Body of pancreas (tissue), 4 donors: Measurements from ENCODE around the gene L1CAM. TPM values are rescaled to one million over a fixed set of nuclear protein-coding genes. Genes with fewer than 3 reads are reported as not detected.

Experiments
- ATAC-seq: fragments of 150-250 bp; one replicate; pipeline ENCODE4 v1.9.1; 2016
- DNase-seq, 4 donors: peaks; one replicate each; pipeline ENCODE4 v3.0.0-alpha.2; 2019
- H3K27ac ChIP-seq, 4 donors: fragments of 200-600 bp; sonication (generic); 1 replicate in 3 of 4; 2 replicates in 1 of 4; pipeline versions ENCODE4 v1.5.1 to v1.6.1; 2016 to 2019; ENCODE audit warnings: mild to moderate bottlenecking in 1 of 4, mixed read lengths in 1 of 4, moderate library complexity in 1 of 4
- H3K27me3 ChIP-seq, 2 donors: fragments of 200-600 bp; sonication (generic); one replicate each; pipeline ENCODE4 v1.6.0; 2016; ENCODE audit warnings: mild to moderate bottlenecking in 1 of 2
- H3K36me3 ChIP-seq, 2 donors: fragments of 200-600 bp; sonication (generic); replicated peaks in 1 of 2; 2 replicates each; pipeline ENCODE4 v1.5.1; 2016; ENCODE audit warnings: low read depth in 2 of 2; ENCODE audit not compliant: insufficient read depth in 1 of 2
- H3K4me1 ChIP-seq: fragments of 200-600 bp; sonication (generic); one replicate; pipeline ENCODE4 v1.6.0; 2016
- H3K4me3 ChIP-seq, 2 donors: fragments of 200-600 bp; sonication (generic); 1 replicate in 1 of 2; 2 replicates in 1 of 2; pipeline ENCODE4 v1.5.1; 2016 to 2019
- H3K9me3 ChIP-seq, 3 donors: fragments of 200-600 bp; sonication (generic); 1 replicate in 2 of 3; 2 replicates in 1 of 3; pipeline ENCODE4 v1.5.1; 2016
- POLR2A ChIP-seq, 3 donors: fragments of 450-650 bp; IDR thresholded peaks; one replicate each; pipeline ENCODE4 v1.6.1; 2016; ENCODE audit warnings: antibody characterized with exemption in 3 of 3, mild to moderate bottlenecking in 2 of 3
- WGBS, 2 donors: methylation state at CpG; one replicate each; pipeline ENCODE4 v1.1.5; 2017; 5-methylcytosine and 5-hydroxymethylcytosine counted together
- intact Hi-C: fragments of 100-400 bp; cut with DNase I; formaldehyde crosslinking; loops from one replicate; pipeline ENCODE4 v1.15.1; 2023
- total RNA-seq, 2 donors: library from RNA; depleted of rRNA; stranded (reverse); fragments of >200 nt; gene quantifications; one replicate each; pipeline ENCODE4 v1.1.0, GENCODE V29; 2016
- TF ChIP-seq, protein P1 (sequence below), 7 experiments: fragments of 450-650 bp in 4 of 7; fragments of 200-600 bp in 3 of 7; sonication (generic) in 3 of 7; IDR thresholded peaks; one replicate each; pipeline ENCODE4 v1.5.1; 2016 to 2019; ENCODE audit warnings: antibody characterized with exemption in 7 of 7

Gene L1CAM
- total RNA-seq, 2 donors from 2014 or later: 1.8 to 7.9 TPM

DNA sequence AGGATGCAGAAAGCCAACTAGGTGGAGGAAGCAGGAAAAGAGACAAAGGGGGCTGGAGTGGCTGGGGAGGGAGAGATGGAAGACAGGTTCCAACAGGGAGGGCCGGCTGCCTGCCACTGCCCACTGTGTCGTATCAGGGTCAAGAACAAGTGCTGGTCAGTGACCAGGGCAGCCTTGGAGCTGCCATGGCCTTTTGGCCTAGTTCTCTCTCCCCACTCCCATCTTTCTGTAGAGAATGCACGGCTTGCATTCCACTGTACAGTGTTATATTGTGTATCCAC is 11.9 kb downstream of the L1CAM start:
- Histone ChIP-seq H3K27ac (no peak overlapping the region), H3K36me3 (no peaks in the 10 kb centered on the region), H3K27me3 (no peaks in the 10 kb centered on the region), H3K4me3 (no peak overlapping the region), H3K4me1 (no peaks in the 10 kb centered on the region), H3K9me3 (no peaks in the 10 kb centered on the region)
- intact Hi-C loops: no loop called here
- TF ChIP-seq, protein P1, sequence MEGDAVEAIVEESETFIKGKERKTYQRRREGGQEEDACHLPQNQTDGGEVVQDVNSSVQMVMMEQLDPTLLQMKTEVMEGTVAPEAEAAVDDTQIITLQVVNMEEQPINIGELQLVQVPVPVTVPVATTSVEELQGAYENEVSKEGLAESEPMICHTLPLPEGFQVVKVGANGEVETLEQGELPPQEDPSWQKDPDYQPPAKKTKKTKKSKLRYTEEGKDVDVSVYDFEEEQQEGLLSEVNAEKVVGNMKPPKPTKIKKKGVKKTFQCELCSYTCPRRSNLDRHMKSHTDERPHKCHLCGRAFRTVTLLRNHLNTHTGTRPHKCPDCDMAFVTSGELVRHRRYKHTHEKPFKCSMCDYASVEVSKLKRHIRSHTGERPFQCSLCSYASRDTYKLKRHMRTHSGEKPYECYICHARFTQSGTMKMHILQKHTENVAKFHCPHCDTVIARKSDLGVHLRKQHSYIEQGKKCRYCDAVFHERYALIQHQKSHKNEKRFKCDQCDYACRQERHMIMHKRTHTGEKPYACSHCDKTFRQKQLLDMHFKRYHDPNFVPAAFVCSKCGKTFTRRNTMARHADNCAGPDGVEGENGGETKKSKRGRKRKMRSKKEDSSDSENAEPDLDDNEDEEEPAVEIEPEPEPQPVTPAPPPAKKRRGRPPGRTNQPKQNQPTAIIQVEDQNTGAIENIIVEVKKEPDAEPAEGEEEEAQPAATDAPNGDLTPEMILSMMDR (IDR thresholded peaks at IDR 0.05): no peak
- no peak for TF ChIP-seq POLR2A (IDR thresholded peaks at IDR 0.05)
- ATAC-seq: no peak
- no peak for DNase-seq
- WGBS, 2 donors: 40 to 45% methylated on average over 1 to 2 of the region's 3 CpGs

DNA sequence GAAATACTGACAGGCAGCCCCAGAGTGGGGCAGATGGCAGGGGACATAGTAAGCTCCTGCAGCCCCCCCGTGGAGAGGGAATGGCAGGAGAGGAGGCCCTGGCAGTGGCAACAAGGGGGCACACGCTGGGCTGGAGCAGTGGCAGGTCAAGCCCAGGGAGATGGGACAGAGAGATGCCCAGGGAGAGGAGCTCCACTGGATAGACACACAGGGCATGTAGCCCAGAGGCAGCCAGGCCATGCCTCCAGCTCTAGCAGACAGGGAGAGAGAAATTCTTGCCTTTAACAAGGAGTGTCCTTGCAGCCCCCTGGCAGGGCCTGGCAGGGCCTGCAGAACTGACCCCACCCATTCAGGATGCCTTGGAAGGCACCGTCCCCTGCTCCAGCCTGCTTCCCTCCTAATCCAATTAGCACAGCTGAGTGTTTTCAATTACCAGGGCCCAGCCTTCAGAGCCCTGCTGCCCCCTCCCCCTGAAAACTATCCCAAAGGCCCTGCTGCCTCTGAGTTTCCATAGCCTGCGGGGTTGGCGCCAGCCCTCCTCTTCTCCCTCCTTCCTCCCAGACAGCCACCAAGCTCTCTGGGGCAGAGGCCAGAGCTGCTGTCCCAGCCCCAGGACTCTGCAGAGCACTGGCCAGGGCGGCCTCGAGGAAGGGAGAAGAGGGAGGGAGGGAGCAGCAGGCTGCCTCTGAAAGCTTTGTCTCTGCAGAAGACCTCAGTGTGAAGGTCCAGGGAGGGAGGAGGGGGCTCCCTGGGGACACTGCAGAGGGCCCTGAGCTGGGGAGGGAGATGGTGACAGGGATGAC is 12.5 kb downstream of the L1CAM start:
- Histone ChIP-seq H3K27ac (no peak overlapping the region), H3K36me3 (no peaks in the 10 kb centered on the region), H3K4me3 (no peak overlapping the region), H3K9me3 (no peaks in the 10 kb centered on the region), H3K27me3 (no peaks in the 10 kb centered on the region), H3K4me1 (no peaks in the 10 kb centered on the region)
- intact Hi-C loops: no loop called here
- 38 to 40% methylated on average over 1 to 2 of the region's 7 CpGs for WGBS, 2 donors
- ATAC-seq (no peak), DNase-seq (no peak)
- TF ChIP-seq POLR2A (IDR thresholded peaks at IDR 0.05): no peak

DNA sequence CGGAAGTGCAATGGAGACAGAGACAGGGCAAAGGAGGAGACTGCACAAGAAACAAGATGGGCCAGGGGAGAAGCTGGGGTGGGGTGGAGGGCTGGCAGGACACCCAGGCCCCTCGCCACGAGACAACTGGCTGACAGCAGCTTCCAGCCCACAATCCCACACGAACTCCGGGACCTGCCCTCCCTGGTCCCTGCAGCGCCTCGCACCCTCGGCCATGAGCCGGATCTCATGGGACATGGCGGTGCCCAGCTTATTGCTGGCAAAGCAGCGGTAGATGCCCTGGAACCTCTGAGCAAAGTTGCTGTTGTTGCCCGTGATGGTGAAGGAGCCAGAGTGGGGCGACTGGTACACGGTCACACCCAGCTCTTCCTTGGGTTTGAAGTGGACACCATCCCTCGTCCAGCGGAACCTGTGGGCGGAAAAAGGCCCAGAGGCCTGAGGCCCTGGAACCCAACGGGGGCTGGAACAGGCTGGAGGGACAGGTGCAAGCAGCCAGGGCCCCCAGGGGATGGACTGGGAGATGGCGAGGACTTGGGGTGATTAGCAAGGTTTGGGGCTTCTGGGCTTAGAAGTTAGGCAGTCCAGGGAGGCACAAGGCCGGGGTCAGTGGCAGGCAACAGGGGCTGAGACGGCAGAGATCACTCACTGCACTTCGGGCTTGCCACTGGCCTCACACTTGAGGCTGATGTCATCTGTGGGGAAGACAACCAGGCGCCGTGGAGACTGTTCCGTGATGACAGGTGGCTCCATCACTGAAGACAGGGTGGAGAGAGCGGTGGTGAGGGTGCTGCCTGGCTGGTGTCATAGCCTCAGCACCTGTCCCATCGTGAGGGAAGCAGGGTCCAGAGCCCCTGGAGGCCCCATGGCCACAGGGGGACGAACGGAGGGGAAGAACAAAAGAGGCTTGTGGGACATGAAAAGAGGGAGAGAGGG is 13.8 kb downstream of the L1CAM start:
- intact Hi-C loops: no loop called here
- 42 to 65% methylated on average over 9 to 13 of the region's 29 CpGs for WGBS, 2 donors
- ATAC-seq: no peak
- DNase-seq: no peak
- no peak overlapping the region for H3K27ac ChIP-seq
- no peaks in the 10 kb centered on the region for H3K36me3 ChIP-seq
- H3K9me3 ChIP-seq: no peaks in the 10 kb centered on the region
- no peaks in the 10 kb centered on the region for H3K27me3 ChIP-seq
- H3K4me1 ChIP-seq: no peaks in the 10 kb centered on the region
- TF ChIP-seq POLR2A (IDR thresholded peaks at IDR 0.05): no peak
- TF ChIP-seq, protein P1 (IDR thresholded peaks at IDR 0.05): no peak
- no peak overlapping the region for H3K4me3 ChIP-seq

DNA sequence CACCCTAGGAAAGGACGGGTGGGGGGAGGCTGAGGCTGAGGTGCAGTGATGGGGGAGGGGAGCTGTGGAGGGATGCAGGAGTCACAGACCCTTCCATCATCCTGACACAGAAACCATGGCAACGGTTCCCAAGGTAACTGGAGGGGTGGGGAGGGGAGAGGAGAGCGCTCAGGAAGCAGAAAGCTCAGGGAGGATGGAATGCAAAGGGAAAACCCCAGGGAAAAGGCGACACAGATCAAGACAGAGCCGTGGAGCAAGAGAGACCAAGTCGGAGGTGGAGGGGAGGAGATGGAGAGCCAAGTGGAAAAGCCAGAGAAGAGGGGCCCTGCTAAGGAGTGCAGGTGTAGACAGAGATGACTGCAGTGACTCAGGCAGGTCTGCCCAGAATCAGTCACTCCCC is 14.5 kb downstream of the L1CAM start:
- no peak for DNase-seq

More for the DNA sequence above, 14.5 kb downstream of the L1CAM start:
- no peak for ATAC-seq
- intact Hi-C loops: no loop called here
- TF ChIP-seq, protein P1 (IDR thresholded peaks at IDR 0.05): no peak
- no peaks in the 10 kb centered on the region for H3K4me1 ChIP-seq
- WGBS, 2 donors: 15 to 23% methylated on average over 6 of the region's 6 CpGs
- no peak overlapping the region for H3K4me3 ChIP-seq
- no peaks in the 10 kb centered on the region for H3K27me3 ChIP-seq
- H3K27ac ChIP-seq: no peak overlapping the region
- H3K36me3 ChIP-seq: no peaks in the 10 kb centered on the region
- H3K9me3 ChIP-seq: no peaks in the 10 kb centered on the region
